CD14-positive monocyte (primary cell): Measurements from ENCODE around the gene TP53RK. TPM values are rescaled to one million over a fixed set of nuclear protein-coding genes. Genes with fewer than 3 reads are reported as not detected.

Source experiments
- DNase-seq, 3 donors: peaks; one replicate each; pipeline ENCODE4 v3.0.0-alpha.2; 2011 to 2022
- H2AFZ ChIP-seq: 2 replicates; pipeline ENCODE4 v1.6.0; 2012; ENCODE audit warnings: mild to moderate bottlenecking, low read depth, low read length, inconsistent platforms; ENCODE audit not compliant: insufficient read depth, poor library complexity, severe bottlenecking
- H3K27ac ChIP-seq, 2 donors: 1 replicate in 1 of 2; 2 replicates in 1 of 2; pipeline ENCODE4 v1.5.1; 2012 to 2013; ENCODE audit warnings: low read length in 2 of 2, control low read depth in 1 of 2, inconsistent platforms in 1 of 2, low read depth in 1 of 2, mild to moderate bottlenecking in 1 of 2
- H3K27me3 ChIP-seq, 2 donors: one replicate each; pipeline versions ENCODE4 v1.6.0 to v1.6.1; 2011 to 2013; ENCODE audit warnings: low read length in 2 of 2; ENCODE audit not compliant: control insufficient read depth in 2 of 2, insufficient read depth in 2 of 2
- H3K36me3 ChIP-seq, 2 donors: replicated peaks in 1 of 2; 1 replicate in 1 of 2; 2 replicates in 1 of 2; pipeline versions ENCODE4 v1.5.1 to v1.6.1; 2012 to 2013; ENCODE audit warnings: low read length in 2 of 2, control low read depth in 1 of 2, inconsistent platforms in 1 of 2, mild to moderate bottlenecking in 1 of 2; ENCODE audit not compliant: insufficient read depth in 2 of 2, control insufficient read depth in 1 of 2
- H3K4me1 ChIP-seq, 2 donors: 1 replicate in 1 of 2; 2 replicates in 1 of 2; pipeline versions ENCODE4 v1.5.1 to v1.6.1; 2012 to 2013; ENCODE audit warnings: low read length in 2 of 2, control low read depth in 1 of 2, inconsistent platforms in 1 of 2, mild to moderate bottlenecking in 1 of 2, moderate library complexity in 1 of 2; ENCODE audit not compliant: insufficient read depth in 2 of 2, control insufficient read depth in 1 of 2
- H3K4me2 ChIP-seq: replicated peaks from 2 replicates; pipeline ENCODE3; 2012; ENCODE audit warnings: low read length, moderate library complexity, mild to moderate bottlenecking; ENCODE audit not compliant: poor library complexity, severe bottlenecking; ENCODE audit errors: extremely low read depth
- H3K4me3 ChIP-seq, 3 experiments: fragments of 200-600 bp in 1 of 3; sonication (generic) in 1 of 3; replicated peaks in 1 of 3; 1 replicate in 2 of 3; 2 replicates in 1 of 3; pipeline ENCODE4 v1.5.1; 2011 to 2013; ENCODE audit warnings: low read length in 3 of 3, mild to moderate bottlenecking in 3 of 3, control low read depth in 2 of 3, low read depth in 2 of 3, inconsistent platforms in 1 of 3, moderate library complexity in 1 of 3
- H3K79me2 ChIP-seq: 2 replicates; pipeline ENCODE4 v1.6.0; 2012; ENCODE audit warnings: mild to moderate bottlenecking, control low read depth, inconsistent platforms, low read length, moderate library complexity; ENCODE audit not compliant: insufficient read depth
- H3K9ac ChIP-seq: 2 replicates; pipeline ENCODE4 v1.6.0; 2017; ENCODE audit warnings: low read length, mild to moderate bottlenecking; ENCODE audit not compliant: insufficient read depth, poor library complexity, severe bottlenecking
- H3K9me3 ChIP-seq, 2 donors: replicated peaks in 1 of 2; 1 replicate in 1 of 2; 2 replicates in 1 of 2; pipeline versions ENCODE4 v1.5.1 to v1.6.1; 2012 to 2013; ENCODE audit warnings: low read length in 2 of 2, control low read depth in 1 of 2; ENCODE audit not compliant: control insufficient read depth in 1 of 2, insufficient read depth in 1 of 2
- H4K20me1 ChIP-seq: 2 replicates; pipeline ENCODE4 v1.6.0; 2012; ENCODE audit warnings: mild to moderate bottlenecking, low read length, control low read depth, moderate library complexity; ENCODE audit not compliant: insufficient read depth
- H3K27ac Mint-ChIP-seq, 7 donors: one replicate each; pipeline ENCODE4 v1.8.0; 2020; ENCODE audit warnings: mild to moderate bottlenecking in 7 of 7, mixed read lengths in 7 of 7, moderate library complexity in 6 of 7, inconsistent platforms in 2 of 7
- H3K27me3 Mint-ChIP-seq, 3 donors: one replicate each; pipeline ENCODE4 v1.8.0; 2021 to 2022; ENCODE audit warnings: low read depth in 3 of 3, mild to moderate bottlenecking in 3 of 3, mixed read lengths in 3 of 3, moderate library complexity in 3 of 3, inconsistent platforms in 1 of 3
- H3K36me3 Mint-ChIP-seq, 2 donors: one replicate each; pipeline ENCODE4 v1.8.0; 2020; ENCODE audit warnings: mixed read lengths in 2 of 2, inconsistent platforms in 1 of 2, mild to moderate bottlenecking in 1 of 2
- H3K4me1 Mint-ChIP-seq: one replicate; pipeline ENCODE4 v1.8.0; 2020; ENCODE audit warnings: mild to moderate bottlenecking, mixed read lengths
- H3K4me3 Mint-ChIP-seq, 2 donors: one replicate each; pipeline ENCODE4 v1.8.0; 2020; ENCODE audit warnings: mild to moderate bottlenecking in 2 of 2, mixed read lengths in 2 of 2, moderate library complexity in 1 of 2
- H3K9me3 Mint-ChIP-seq, 7 donors: one replicate each; pipeline ENCODE4 v1.8.0; 2020 to 2022; ENCODE audit warnings: mixed read lengths in 7 of 7, mild to moderate bottlenecking in 6 of 7, moderate library complexity in 6 of 7, inconsistent platforms in 2 of 7
- WGBS: methylation state at CpG from one replicate; pipeline ENCODE4 v1.1.5; 2013; ENCODE audit warnings: missing lambda C conversion rate; ENCODE audit not compliant: insufficient coverage; 5-methylcytosine and 5-hydroxymethylcytosine counted together
- intact Hi-C, 2 donors: fragments of 100-400 bp; cut with micrococcal nuclease; formaldehyde crosslinking; loops; one replicate each; pipeline versions ENCODE4 v1.15.0 to v1.15.1; 2023
- polyA plus RNA-seq, 3 donors: library from polyadenylated mRNA; depleted of rRNA in 1 of 3; unstranded in 2 of 3; stranded (reverse) in 1 of 3; fragments of 300-500 nt in 2 of 3; fragments of >200 nt in 1 of 3; fragmentation: Illumina TruSeq in 2 of 3; gene quantifications; 1 replicate in 2 of 3; 2 replicates in 1 of 3; pipeline ENCODE4 v1.2.3, GENCODE V29; 2012 to 2021
- TF ChIP-seq, protein P1 (sequence below): fragments of 200-600 bp; IDR thresholded peaks from one replicate; pipeline ENCODE4 v1.8.0; 2022; ENCODE audit warnings: antibody characterized with exemption, mild to moderate bottlenecking

Gene TP53RK
- polyA plus RNA-seq, 3 donors, result 1.4 to 10.9 (median 9.5) TPM

DNA sequence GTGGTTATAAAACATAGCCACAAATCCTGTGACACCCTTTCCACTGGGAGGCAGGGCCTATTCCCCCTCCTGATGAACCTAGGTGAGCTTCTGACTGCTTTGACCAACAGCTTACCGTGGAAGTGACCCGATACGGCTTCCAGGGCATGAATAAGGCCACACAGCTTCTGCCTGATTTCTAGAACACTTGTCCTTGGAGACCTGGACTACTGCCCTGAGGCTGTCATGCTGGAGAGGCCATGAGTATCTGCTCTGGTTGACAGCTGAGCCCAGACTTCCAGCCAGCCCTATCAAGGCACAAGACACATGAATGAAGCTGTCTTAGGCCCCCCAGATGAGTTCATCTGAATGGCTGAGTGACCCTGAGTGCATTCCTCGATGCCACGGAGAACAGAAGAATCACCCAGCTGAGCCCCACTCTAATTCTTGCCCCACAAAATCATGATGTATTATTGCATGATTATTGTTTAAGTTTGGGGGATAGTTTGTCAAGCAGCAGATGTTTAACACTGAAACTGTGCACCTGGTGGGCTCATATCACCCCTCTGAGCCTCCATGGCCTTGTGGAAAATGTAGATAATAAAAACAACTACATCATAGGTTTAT lies 16.6 kb downstream of the TP53RK start:
- Histone ChIP-seq H3K27ac (no peak overlapping the region), H3K4me3 (no peak overlapping the region), H3K79me2 (no peaks in the 10 kb centered on the region), H3K36me3 (no peaks in the 10 kb centered on the region), H3K9ac (no peak overlapping the region), H3K9me3 (peaks cover 4 to 11% of the 10 kb centered on the region in 2 donors), H2AFZ (no peak overlapping the region), H3K27me3 (no peaks in the 10 kb centered on the region), H3K4me1 (no peaks in the 10 kb centered on the region), H3K4me2 (no peak overlapping the region), H4K20me1 (no peaks in the 10 kb centered on the region)
- peaks cover 2 to 20% (median 9%) of the 10 kb centered on the region in 7 donors for H3K9me3 Mint-ChIP-seq
- DNase-seq, result no peak
- intact Hi-C loops, result no loop called here
- 95% methylated on average over 3 of the region's 5 CpGs for WGBS
- H3K4me3 Mint-ChIP-seq, result no peak overlapping the region
- peaks cover 0 to 4% (median 3%) of the 10 kb centered on the region in 3 donors for H3K27me3 Mint-ChIP-seq
- TF ChIP-seq, protein P1, sequence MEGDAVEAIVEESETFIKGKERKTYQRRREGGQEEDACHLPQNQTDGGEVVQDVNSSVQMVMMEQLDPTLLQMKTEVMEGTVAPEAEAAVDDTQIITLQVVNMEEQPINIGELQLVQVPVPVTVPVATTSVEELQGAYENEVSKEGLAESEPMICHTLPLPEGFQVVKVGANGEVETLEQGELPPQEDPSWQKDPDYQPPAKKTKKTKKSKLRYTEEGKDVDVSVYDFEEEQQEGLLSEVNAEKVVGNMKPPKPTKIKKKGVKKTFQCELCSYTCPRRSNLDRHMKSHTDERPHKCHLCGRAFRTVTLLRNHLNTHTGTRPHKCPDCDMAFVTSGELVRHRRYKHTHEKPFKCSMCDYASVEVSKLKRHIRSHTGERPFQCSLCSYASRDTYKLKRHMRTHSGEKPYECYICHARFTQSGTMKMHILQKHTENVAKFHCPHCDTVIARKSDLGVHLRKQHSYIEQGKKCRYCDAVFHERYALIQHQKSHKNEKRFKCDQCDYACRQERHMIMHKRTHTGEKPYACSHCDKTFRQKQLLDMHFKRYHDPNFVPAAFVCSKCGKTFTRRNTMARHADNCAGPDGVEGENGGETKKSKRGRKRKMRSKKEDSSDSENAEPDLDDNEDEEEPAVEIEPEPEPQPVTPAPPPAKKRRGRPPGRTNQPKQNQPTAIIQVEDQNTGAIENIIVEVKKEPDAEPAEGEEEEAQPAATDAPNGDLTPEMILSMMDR, result no peak
- H3K27ac Mint-ChIP-seq, result no peak overlapping the region
- no peaks in the 10 kb centered on the region for H3K4me1 Mint-ChIP-seq
- no peaks in the 10 kb centered on the region for H3K36me3 Mint-ChIP-seq

DNA sequence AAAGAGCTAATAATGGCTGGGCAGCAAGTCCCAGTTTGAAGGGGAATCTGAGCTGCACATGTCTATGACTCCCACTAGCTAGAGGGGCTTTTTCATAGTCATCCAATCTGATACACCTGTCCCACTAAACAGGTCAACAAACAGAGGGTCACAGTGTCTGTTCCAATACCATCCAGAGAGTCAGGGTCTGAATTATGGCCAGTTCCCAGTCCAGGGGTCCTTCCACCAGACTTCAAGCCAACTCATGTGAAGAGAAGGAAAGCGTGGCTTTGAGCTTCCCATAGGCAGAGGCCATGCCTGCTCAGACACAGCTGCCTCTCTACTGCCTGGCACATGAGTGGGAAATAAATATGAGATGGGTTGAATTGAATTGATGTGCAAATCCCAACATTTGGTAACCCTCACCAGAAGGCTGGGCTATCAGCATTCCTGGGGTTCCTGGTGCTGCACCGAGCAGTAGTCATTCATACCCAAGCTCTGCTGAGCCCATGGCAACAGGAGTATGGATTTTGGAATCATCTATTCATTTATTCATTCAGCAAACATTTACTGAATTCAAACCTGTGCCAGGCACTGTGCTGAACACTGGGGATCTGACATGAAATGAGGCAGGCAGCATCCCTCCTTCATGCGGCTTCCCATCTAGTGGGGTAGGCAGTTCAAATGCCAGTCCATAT lies 17.2 kb downstream of the TP53RK start:
- WGBS, result 100% methylated on average over 1 of the region's 3 CpGs
- Histone ChIP-seq H3K4me2 (no peak overlapping the region), H3K4me1 (no peaks in the 10 kb centered on the region), H4K20me1 (no peaks in the 10 kb centered on the region), H2AFZ (no peak overlapping the region), H3K9me3 (peaks cover 4 to 11% of the 10 kb centered on the region in 2 donors), H3K79me2 (no peaks in the 10 kb centered on the region), H3K27me3 (no peaks in the 10 kb centered on the region), H3K4me3 (no peak overlapping the region), H3K27ac (no peak overlapping the region), H3K9ac (no peak overlapping the region), H3K36me3 (no peaks in the 10 kb centered on the region)
- H3K9me3 Mint-ChIP-seq, result peaks cover 2 to 20% (median 9%) of the 10 kb centered on the region in 7 donors
- H3K4me1 Mint-ChIP-seq, result no peaks in the 10 kb centered on the region
- TF ChIP-seq, protein P1, result no peak
- no peak overlapping the region for H3K27ac Mint-ChIP-seq
- no peak overlapping the region for H3K4me3 Mint-ChIP-seq
- DNase-seq, result no peak
- H3K36me3 Mint-ChIP-seq, result no peaks in the 10 kb centered on the region
- intact Hi-C loops, result no loop called here
- peaks cover 0 to 3% (median 3%) of the 10 kb centered on the region in 3 donors for H3K27me3 Mint-ChIP-seq
